ENCODE measurements around the gene CCL8.

Gene CCL8

DNA sequence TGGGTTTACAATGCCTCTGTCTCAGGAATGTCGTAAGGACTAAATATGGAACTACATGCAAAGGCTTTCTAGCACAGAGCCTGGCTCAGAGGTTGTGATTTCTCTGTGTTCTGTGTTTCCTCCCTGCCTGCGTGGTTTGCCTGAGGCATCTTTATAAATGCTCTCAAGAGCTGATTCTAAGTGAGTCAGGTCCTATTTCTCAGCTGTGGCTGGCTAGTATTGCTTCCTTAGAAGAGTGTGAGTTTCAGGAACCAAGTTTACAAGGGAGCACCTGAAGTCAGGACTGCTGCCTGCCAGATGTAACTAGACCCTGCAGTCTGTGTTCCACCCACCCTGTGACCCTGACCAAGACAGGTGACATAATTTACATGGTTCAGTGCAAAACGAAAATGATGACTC is 51.8 kb downstream of the CCL8 start:
- no peak overlapping the region for H3K4me3 ChIP-seq
- DNase-seq (ENCODE audit: low read depth, low spot score): no peak
- no peak for TF ChIP-seq EZH2 (IDR thresholded peaks at IDR 0.05)
- TF ChIP-seq FOXP2 (optimal IDR thresholded peaks at IDR 0.05; ENCODE audit: control extremely low read depth, extremely low read length, insufficient read depth): no peak
- no peak for TF ChIP-seq POLR2AphosphoS5 (IDR thresholded peaks at IDR 0.05; ENCODE audit: borderline replicate concordance, low read depth, low read length)
- H3K9me3 ChIP-seq (ENCODE audit: low read depth, low read length): no peaks in the 10 kb centered on the region
- H3K27ac ChIP-seq: no peak overlapping the region
- H3K9ac ChIP-seq (ENCODE audit: insufficient read length): no peak overlapping the region
- H3K36me3 ChIP-seq (ENCODE audit: insufficient read depth, low read length): no peaks in the 10 kb centered on the region

Data from SK-N-MC (cell line).